Natural killer cell (primary cell): ENCODE measurements around the gene FREY1. TPM values are rescaled to one million over a fixed set of nuclear protein-coding genes. Genes with fewer than 3 reads are reported as not detected.

Source experiments
- ATAC-seq, 3 donors: fragments of 150-1000 bp in 2 of 3; fragments of 200-7000 bp in 1 of 3; cut with Tn5 transposase; 1 replicate in 1 of 3; 2 replicates in 2 of 3; pipeline ENCODE4 v1.10.0; 2021; ENCODE audit warnings: mild to moderate bottlenecking in 2 of 3, moderate library complexity in 2 of 3
- DNase-seq, 2 donors: peaks; one replicate each; pipeline versions ENCODE4 v3.0.0 to v3.0.0-alpha.2; 2013 to 2021; ENCODE audit warnings: mixed read lengths in 1 of 2
- H3K27ac ChIP-seq: one replicate; pipeline ENCODE4 v1.5.1; 2013; ENCODE audit warnings: mild to moderate bottlenecking, low read length
- H3K27me3 ChIP-seq: one replicate; pipeline ENCODE4 v1.6.1; 2013; ENCODE audit warnings: low read length; ENCODE audit not compliant: control insufficient read depth, insufficient read depth
- H3K36me3 ChIP-seq: one replicate; pipeline ENCODE4 v1.6.1; 2013; ENCODE audit warnings: low read length; ENCODE audit not compliant: control insufficient read depth, insufficient read depth
- H3K4me1 ChIP-seq: one replicate; pipeline ENCODE4 v1.6.1; 2013; ENCODE audit warnings: low read length; ENCODE audit not compliant: control insufficient read depth, insufficient read depth
- H3K4me3 ChIP-seq: one replicate; pipeline ENCODE4 v1.5.1; 2013; ENCODE audit warnings: low read length
- H3K9me3 ChIP-seq: one replicate; pipeline ENCODE4 v1.6.1; 2013; ENCODE audit warnings: low read length; ENCODE audit not compliant: control insufficient read depth, insufficient read depth
- H3K27ac Mint-ChIP-seq, 2 donors: one replicate each; pipeline ENCODE4 v1.8.0; 2022; ENCODE audit warnings: mild to moderate bottlenecking in 2 of 2, mixed read lengths in 2 of 2, moderate library complexity in 1 of 2
- H3K27me3 Mint-ChIP-seq, 2 donors: one replicate each; pipeline ENCODE4 v1.8.0; 2022; ENCODE audit warnings: low read depth in 2 of 2, mixed read lengths in 2 of 2
- H3K36me3 Mint-ChIP-seq: one replicate; pipeline ENCODE4 v1.8.0; 2022; ENCODE audit warnings: mixed read lengths
- H3K4me1 Mint-ChIP-seq, 2 donors: one replicate each; pipeline ENCODE4 v1.8.0; 2022; ENCODE audit warnings: mixed read lengths in 2 of 2
- H3K4me3 Mint-ChIP-seq: one replicate; pipeline ENCODE4 v1.8.0; 2022; ENCODE audit warnings: mild to moderate bottlenecking, moderate library complexity, mixed read lengths
- H3K9me3 Mint-ChIP-seq, 2 donors: one replicate each; pipeline ENCODE4 v1.8.0; 2022; ENCODE audit warnings: mixed read lengths in 2 of 2
- CTCF ChIP-seq: fragments of 200-600 bp; IDR thresholded peaks from one replicate; pipeline ENCODE4 v1.8.0; 2022; ENCODE audit warnings: antibody characterized with exemption
- WGBS: methylation state at CpG from one replicate; pipeline ENCODE4 v1.1.7; 2013; ENCODE audit warnings: missing lambda C conversion rate; ENCODE audit not compliant: insufficient coverage; 5-methylcytosine and 5-hydroxymethylcytosine counted together
- intact Hi-C: fragments of 100-400 bp; cut with micrococcal nuclease; formaldehyde crosslinking; loops from one replicate; pipeline ENCODE4 v1.14.2; 2022
- total RNA-seq, 4 donors: library from RNA; stranded (reverse); fragments of 120-200 nt in 1 of 4; gene quantifications; one replicate each; pipeline versions ENCODE4 v1.2.3 to v1.2.4, GENCODE V29; 2013 to 2022

The FREY1 gene
- total RNA-seq, 3 donors from 2014 or later (not counting 1 experiment from before 2014, with no cell fraction given), result 3.7 to 6.8 (median 3.9) TPM

GRCh38 chr11:45858751-45859398 lies 48.2 kb downstream of the FREY1 start:
- H3K27me3 Mint-ChIP-seq, result no peaks in the 10 kb centered on the region
- TF ChIP-seq CTCF, result no peak
- no peaks in the 10 kb centered on the region for H3K27me3 ChIP-seq
- no peak for ATAC-seq
- H3K36me3 ChIP-seq, result peaks cover 76% of the 10 kb centered on the region
- peaks cover 0 to 5% of the 10 kb centered on the region in 2 donors for H3K4me1 Mint-ChIP-seq
- H3K4me3 Mint-ChIP-seq, result no peak overlapping the region
- H3K36me3 Mint-ChIP-seq, result peaks cover 7% of the 10 kb centered on the region
- H3K27ac Mint-ChIP-seq, result peak overlapping the region in 1 of 2 donors; percentile 58
- no peak for DNase-seq
- no peaks in the 10 kb centered on the region for H3K9me3 Mint-ChIP-seq
- no peak overlapping the region for H3K4me3 ChIP-seq
- WGBS, result 95% methylated on average over 5 of the region's 5 CpGs
- H3K4me1 ChIP-seq, result peaks cover 3% of the 10 kb centered on the region
- intact Hi-C loops, result no loop called here
- H3K27ac ChIP-seq, result no peak overlapping the region
- no peaks in the 10 kb centered on the region for H3K9me3 ChIP-seq

GRCh38 chr11:45857961-45858474 lies 49.1 kb downstream of the FREY1 start:
- H3K4me3 Mint-ChIP-seq, result no peak overlapping the region
- H3K27me3 ChIP-seq, result no peaks in the 10 kb centered on the region
- peak in 2 of 3 donors; percentile 21 to 24 for ATAC-seq
- no peak for TF ChIP-seq CTCF
- no peak overlapping the region for H3K4me3 ChIP-seq
- 84% methylated on average over 2 of the region's 2 CpGs for WGBS
- peaks cover 3% of the 10 kb centered on the region for H3K4me1 ChIP-seq
- peaks cover 68% of the 10 kb centered on the region for H3K36me3 ChIP-seq
- H3K4me1 Mint-ChIP-seq, result peaks cover 0 to 5% of the 10 kb centered on the region in 2 donors
- H3K9me3 Mint-ChIP-seq, result no peaks in the 10 kb centered on the region
- no peaks in the 10 kb centered on the region for H3K9me3 ChIP-seq
- H3K27ac ChIP-seq, result no peak overlapping the region
- H3K36me3 Mint-ChIP-seq, result peaks cover 7% of the 10 kb centered on the region
- no peaks in the 10 kb centered on the region for H3K27me3 Mint-ChIP-seq
- intact Hi-C loops, result no loop called here
- peak overlapping the region in 1 of 2 donors; percentile 58 for H3K27ac Mint-ChIP-seq
- no peak for DNase-seq

Other genes starting within 250 kb of the FREY1 start
- not detected for gene CHST1, start 241.6 kb downstream of the FREY1 start, total RNA-seq
- gene SLC35C1, start 102.1 kb downstream of the FREY1 start, total RNA-seq, result 10 to 100 TPM in 1 of 3 donors, 1 to 10 TPM in 2; 7.1 to 11.9 (median 9.5) TPM
- gene CRY2, start 59.8 kb downstream of the FREY1 start, total RNA-seq, result 100 to 1,000 TPM; 124 to 214 (median 141) TPM
- 10 to 100 TPM in 2 of 3 donors, 1 to 10 TPM in 1; 9.7 to 21.5 (median 13.9) TPM for gene MAPK8IP1, start 21.6 kb downstream of the FREY1 start, total RNA-seq
- 10 to 100 TPM; 61.3 to 75.8 (median 67.6) TPM for gene PEX16, start 10.6 kb upstream of the FREY1 start, total RNA-seq
- 1 to 10 TPM in 2 of 3 donors, under 1 TPM in 1; 0.40 to 1.7 (median 1.0) TPM for gene LARGE2, start 15.4 kb upstream of the FREY1 start, total RNA-seq
- 100 to 1,000 TPM; 138 to 147 (median 139) TPM for gene PHF21A, start 214.2 kb upstream of the FREY1 start, total RNA-seq